Mesendoderm (in vitro differentiated cells): ENCODE results near the gene PLXND1.

Experiments
- DNase-seq: peaks from one replicate; pipeline ENCODE4 v3.0.0; 2013
- H2AK5ac ChIP-seq: 2 replicates; pipeline ENCODE4 v1.6.1; 2013; ENCODE audit warnings: low read length, inconsistent platforms
- H2BK120ac ChIP-seq: 2 replicates; pipeline ENCODE4 v1.6.1; 2013; ENCODE audit warnings: low read depth, mild to moderate bottlenecking, low read length, moderate library complexity, mixed read lengths
- H2BK15ac ChIP-seq: replicated peaks from 2 replicates; pipeline ENCODE4 v1.6.1; 2013; ENCODE audit warnings: low read depth, mild to moderate bottlenecking, moderate library complexity
- H2BK5ac ChIP-seq: 2 replicates; pipeline ENCODE4 v1.6.1; 2013; ENCODE audit warnings: low read length, inconsistent platforms
- H3K18ac ChIP-seq: 2 replicates; pipeline ENCODE4 v1.6.1; 2013; ENCODE audit warnings: mild to moderate bottlenecking, low read length, mixed read lengths
- H3K23ac ChIP-seq: one replicate; pipeline ENCODE4 v1.6.1; 2013; ENCODE audit warnings: low read length
- H3K27ac ChIP-seq: 2 replicates; pipeline ENCODE4 v1.5.1; 2013; ENCODE audit warnings: low read depth, mild to moderate bottlenecking, inconsistent platforms, low read length, moderate library complexity
- H3K27me3 ChIP-seq: 2 replicates; pipeline ENCODE4 v1.6.1; 2013; ENCODE audit warnings: low read length, control low read depth, mild to moderate bottlenecking, inconsistent platforms; ENCODE audit not compliant: insufficient read depth, poor library complexity
- H3K36me3 ChIP-seq: 2 replicates; pipeline ENCODE4 v1.6.1; 2013; ENCODE audit warnings: low read length, inconsistent platforms; ENCODE audit not compliant: control insufficient read depth, insufficient read depth
- H3K4ac ChIP-seq: one replicate; pipeline ENCODE4 v1.6.1; 2013; ENCODE audit warnings: low read depth, mild to moderate bottlenecking, low read length, moderate library complexity
- H3K4me1 ChIP-seq: 2 replicates; pipeline ENCODE4 v1.6.1; 2013; ENCODE audit warnings: low read depth, low read length, inconsistent platforms; ENCODE audit not compliant: control insufficient read depth
- H3K4me2 ChIP-seq: 2 replicates; pipeline ENCODE4 v1.6.1; 2013; ENCODE audit warnings: low read length
- H3K4me3 ChIP-seq: 2 replicates; pipeline ENCODE4 v1.5.1; 2013; ENCODE audit warnings: mild to moderate bottlenecking, low read length
- H3K56ac ChIP-seq: one replicate; pipeline ENCODE4 v1.6.1; 2013; ENCODE audit warnings: low read length
- H3K79me1 ChIP-seq: 2 replicates; pipeline ENCODE4 v1.6.1; 2013; ENCODE audit warnings: low read length, inconsistent platforms
- H3K79me2 ChIP-seq: 2 replicates; pipeline ENCODE4 v1.6.1; 2013; ENCODE audit warnings: mild to moderate bottlenecking, low read length; ENCODE audit not compliant: control insufficient read depth, insufficient read depth
- H3K9ac ChIP-seq: 2 replicates; pipeline ENCODE4 v1.6.1; 2013; ENCODE audit warnings: low read length, inconsistent platforms
- H4K5ac ChIP-seq: one replicate; pipeline ENCODE4 v1.6.1; 2013; ENCODE audit warnings: low read length
- H4K8ac ChIP-seq: one replicate; pipeline ENCODE4 v1.6.1; 2013; ENCODE audit warnings: low read depth, mild to moderate bottlenecking, control low read depth, low read length, moderate library complexity
- WGBS: extraction: QIAGEN DNeasy Blood & Tissue Kit; methylation state at CpG from one replicate; pipeline ENCODE4 v1.1.7; 2013; ENCODE audit warnings: low lambda C conversion rate, missing lambda C conversion rate; ENCODE audit not compliant: insufficient coverage; ENCODE audit errors: extremely low coverage; 5-methylcytosine and 5-hydroxymethylcytosine counted together

PLXND1 gene

DNA sequence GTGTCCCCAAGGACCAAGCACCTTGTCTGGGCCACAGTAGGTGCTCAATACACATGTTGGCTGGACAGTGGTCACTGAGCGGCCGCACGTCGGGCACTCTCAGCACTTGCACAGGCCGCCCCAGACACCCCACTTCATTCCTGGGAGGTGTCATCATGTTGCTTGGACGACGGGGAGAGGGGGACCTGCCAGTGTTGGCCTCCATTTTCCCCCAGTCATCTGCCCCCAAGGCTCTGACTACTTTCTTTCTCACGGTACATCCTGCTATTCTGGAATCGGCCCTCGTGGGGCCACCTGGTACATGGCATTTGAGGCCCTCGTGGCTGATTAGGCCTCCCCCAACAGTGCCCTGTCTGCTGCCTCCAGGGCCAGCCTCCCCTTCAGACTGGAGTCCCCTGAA, 79.2 kb downstream of the PLXND1 start:
- Histone ChIP-seq H3K27me3 (no peaks in the 10 kb centered on the region), H3K4me2 (no peak overlapping the region), H3K9ac (no peak overlapping the region), H2BK120ac (no peak overlapping the region), H2BK5ac (no peak overlapping the region), H3K4ac (no peak overlapping the region), H3K18ac (no peak overlapping the region), H3K4me1 (peaks cover 8% of the 10 kb centered on the region), H3K56ac (no peak overlapping the region), H4K5ac (no peak overlapping the region), H3K23ac (no peak overlapping the region), H2AK5ac (no peak overlapping the region), H3K79me2 (no peaks in the 10 kb centered on the region), H3K36me3 (no peaks in the 10 kb centered on the region), H2BK15ac (no peak overlapping the region), H3K4me3 (no peak overlapping the region), H4K8ac (no peak overlapping the region), H3K27ac (no peak overlapping the region), H3K79me1 (no peaks in the 10 kb centered on the region)
- DNase-seq: no peak
- no CpG with 5 or more reads among the region's 11 CpGs for WGBS

DNA sequence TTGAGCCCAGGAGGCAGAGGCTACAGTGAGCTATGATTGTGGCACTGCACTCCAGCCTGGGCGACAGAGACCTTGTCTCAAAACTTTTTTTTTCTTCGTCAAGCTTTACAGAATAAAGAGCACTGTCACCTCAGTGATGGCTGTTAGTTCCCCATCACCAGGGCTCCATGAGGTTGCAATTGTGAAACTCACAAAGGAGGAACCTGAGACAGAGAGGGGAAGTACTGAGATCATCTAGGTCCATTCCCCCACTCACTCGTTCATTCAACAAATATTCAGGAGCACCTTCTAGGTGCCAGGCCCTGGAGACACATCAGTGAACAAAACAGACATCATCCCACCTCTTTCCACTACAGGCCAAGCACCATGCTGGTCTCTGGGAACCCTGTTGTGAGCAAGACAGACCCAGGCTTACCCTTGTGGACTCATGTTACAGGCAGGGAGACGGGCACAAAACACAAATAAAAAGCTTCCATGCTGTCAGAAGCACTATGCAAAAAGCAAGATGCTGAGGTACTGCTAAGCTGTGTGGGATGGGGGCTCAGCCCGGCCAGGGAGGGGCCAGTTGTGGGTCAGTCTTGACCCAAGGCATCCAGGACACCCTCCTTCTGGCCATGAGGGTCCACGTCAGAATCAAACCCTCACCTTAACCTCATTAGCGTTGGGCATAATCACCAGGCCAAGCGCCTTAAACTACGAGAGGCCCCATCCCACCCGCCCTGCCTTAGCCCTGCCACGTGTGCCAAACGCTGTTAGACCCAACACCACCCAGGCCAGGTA, 80.2 kb downstream of the PLXND1 start:
- no peak overlapping the region for H4K5ac ChIP-seq
- H3K4me2 ChIP-seq: no peak overlapping the region
- no CpG with 5 or more reads among the region's 12 CpGs for WGBS
- H3K4ac ChIP-seq: no peak overlapping the region
- H2BK15ac ChIP-seq: no peak overlapping the region
- H2BK5ac ChIP-seq: no peak overlapping the region
- H3K36me3 ChIP-seq: no peaks in the 10 kb centered on the region
- no peak overlapping the region for H2BK120ac ChIP-seq
- H3K27ac ChIP-seq: no peak overlapping the region
- H3K79me1 ChIP-seq: no peaks in the 10 kb centered on the region
- H3K18ac ChIP-seq: no peak overlapping the region
- H3K4me1 ChIP-seq: peaks cover 8% of the 10 kb centered on the region
- H3K27me3 ChIP-seq: no peaks in the 10 kb centered on the region
- H3K4me3 ChIP-seq: no peak overlapping the region
- no peak overlapping the region for H4K8ac ChIP-seq
- H3K9ac ChIP-seq: no peak overlapping the region
- no peak overlapping the region for H2AK5ac ChIP-seq
- H3K23ac ChIP-seq: no peak overlapping the region
- H3K56ac ChIP-seq: peak overlapping the region; percentile 44
- no peak for DNase-seq
- H3K79me2 ChIP-seq: no peaks in the 10 kb centered on the region

DNA sequence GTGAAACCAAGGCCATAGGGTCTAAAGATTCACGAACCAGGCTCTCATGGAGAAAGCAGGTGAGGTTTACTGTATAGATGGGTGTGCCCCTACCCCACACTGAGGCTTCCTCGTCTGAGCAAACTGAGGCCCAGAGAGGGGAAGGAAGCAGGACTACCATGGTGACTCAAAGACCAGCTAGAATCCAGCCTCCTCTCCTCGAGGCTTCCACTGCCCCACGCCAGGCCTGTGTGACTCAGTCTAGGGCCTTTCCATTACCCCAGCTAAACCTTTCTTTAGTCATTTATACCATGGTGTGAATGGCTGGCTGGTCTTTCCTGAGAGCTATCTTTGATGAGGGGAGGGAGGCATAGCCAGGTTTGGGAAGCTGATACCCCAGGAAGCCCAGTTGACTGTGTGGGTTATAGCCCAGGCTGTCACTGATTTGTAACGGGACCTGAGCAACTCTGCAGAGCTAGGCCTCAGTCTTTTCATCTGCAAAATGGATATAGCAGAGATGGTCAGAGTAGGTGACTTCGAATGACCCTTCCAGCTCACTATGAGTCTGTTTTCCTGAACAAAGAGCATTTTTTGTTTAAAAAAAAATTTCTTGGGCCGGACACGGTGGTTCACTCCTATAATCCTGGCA, 81.0 kb downstream of the PLXND1 start:
- H2AK5ac ChIP-seq: no peak overlapping the region
- H3K27ac ChIP-seq: no peak overlapping the region
- H4K8ac ChIP-seq: no peak overlapping the region
- no peak overlapping the region for H3K4me3 ChIP-seq
- no peak overlapping the region for H3K18ac ChIP-seq
- H2BK120ac ChIP-seq: no peak overlapping the region
- no peak overlapping the region for H4K5ac ChIP-seq
- no peaks in the 10 kb centered on the region for H3K79me2 ChIP-seq
- peaks cover 4% of the 10 kb centered on the region for H3K4me1 ChIP-seq
- H3K56ac ChIP-seq: no peak overlapping the region
- no peaks in the 10 kb centered on the region for H3K36me3 ChIP-seq
- H3K23ac ChIP-seq: no peak overlapping the region
- no peak overlapping the region for H3K4ac ChIP-seq
- H3K27me3 ChIP-seq: no peaks in the 10 kb centered on the region
- no peak for DNase-seq
- H3K9ac ChIP-seq: no peak overlapping the region
- H2BK15ac ChIP-seq: no peak overlapping the region
- H2BK5ac ChIP-seq: no peak overlapping the region
- no CpG with 5 or more reads among the region's 8 CpGs for WGBS
- no peak overlapping the region for H3K4me2 ChIP-seq
- no peaks in the 10 kb centered on the region for H3K79me1 ChIP-seq

GRCh38 chr3:129524081-129524480, 82.4 kb downstream of the PLXND1 start:
- Histone ChIP-seq H3K79me1 (no peaks in the 10 kb centered on the region), H2BK5ac (no peak overlapping the region), H2BK15ac (no peak overlapping the region), H3K4me2 (no peak overlapping the region), H3K4me1 (no peaks in the 10 kb centered on the region), H3K18ac (no peak overlapping the region), H3K27ac (no peak overlapping the region), H3K9ac (no peak overlapping the region), H3K4ac (no peak overlapping the region), H3K27me3 (no peaks in the 10 kb centered on the region), H3K79me2 (no peaks in the 10 kb centered on the region), H2BK120ac (no peak overlapping the region), H4K5ac (no peak overlapping the region), H3K36me3 (no peaks in the 10 kb centered on the region), H2AK5ac (no peak overlapping the region), H4K8ac (no peak overlapping the region), H3K23ac (no peak overlapping the region), H3K4me3 (no peak overlapping the region), H3K56ac (no peak overlapping the region)
- no CpG with 5 or more reads among the region's 4 CpGs for WGBS
- no peak for DNase-seq

GRCh38 chr3:129522953-129523352, 83.5 kb downstream of the PLXND1 start:
- H2AK5ac ChIP-seq: no peak overlapping the region

More at GRCh38 chr3:129522953-129523352, 83.5 kb downstream of the PLXND1 start:
- no peaks in the 10 kb centered on the region for H3K4me1 ChIP-seq
- no peak overlapping the region for H3K27ac ChIP-seq
- no peak overlapping the region for H2BK5ac ChIP-seq
- H3K4me2 ChIP-seq: no peak overlapping the region
- no CpG with 5 or more reads among the region's 5 CpGs for WGBS
- no peak overlapping the region for H3K56ac ChIP-seq
- no peak overlapping the region for H3K18ac ChIP-seq
- H4K8ac ChIP-seq: no peak overlapping the region
- H3K36me3 ChIP-seq: no peaks in the 10 kb centered on the region
- DNase-seq: no peak
- H3K4ac ChIP-seq: no peak overlapping the region
- H3K9ac ChIP-seq: no peak overlapping the region
- H3K27me3 ChIP-seq: no peaks in the 10 kb centered on the region
- H3K79me2 ChIP-seq: no peaks in the 10 kb centered on the region
- no peak overlapping the region for H3K23ac ChIP-seq
- H3K79me1 ChIP-seq: no peaks in the 10 kb centered on the region
- H3K4me3 ChIP-seq: no peak overlapping the region
- H4K5ac ChIP-seq: no peak overlapping the region
- H2BK15ac ChIP-seq: no peak overlapping the region
- no peak overlapping the region for H2BK120ac ChIP-seq
